Fibroblast of lung (primary cell): ENCODE data around the gene GJD4. TPM values are rescaled to one million over a fixed set of nuclear protein-coding genes. Genes with fewer than 3 reads are reported as not detected.

Experiments
- DNase-seq, 2 donors: peaks; one replicate each; pipeline versions ENCODE4 v3.0.0 to v3.0.0-alpha.2; 2010; ENCODE audit warnings: low read depth in 2 of 2
- H2AFZ ChIP-seq: 2 replicates; pipeline ENCODE4 v1.5.1; 2012; ENCODE audit warnings: low read length, control low read depth, inconsistent platforms
- H3K27ac ChIP-seq: 2 replicates; pipeline ENCODE4 v1.5.1; 2011; ENCODE audit warnings: low read length, control low read depth; ENCODE audit not compliant: insufficient read depth
- H3K27me3 ChIP-seq: 2 replicates; pipeline ENCODE4 v1.5.1; 2011; ENCODE audit warnings: mild to moderate bottlenecking, low read length; ENCODE audit not compliant: control insufficient read depth, insufficient read depth
- H3K36me3 ChIP-seq: 2 replicates; pipeline ENCODE4 v1.5.1; 2011; ENCODE audit warnings: low read length; ENCODE audit not compliant: control insufficient read depth, insufficient read depth
- H3K4me1 ChIP-seq: 2 replicates; pipeline ENCODE4 v1.5.1; 2011; ENCODE audit warnings: low read length; ENCODE audit not compliant: control insufficient read depth, insufficient read depth; ENCODE audit errors: extremely low read depth
- H3K4me2 ChIP-seq: 2 replicates; pipeline ENCODE4 v1.5.1; 2011; ENCODE audit warnings: low read length, control low read depth; ENCODE audit not compliant: insufficient read depth; ENCODE audit errors: extremely low read depth
- H3K4me3 ChIP-seq, 4 experiments: fragments of 200-600 bp in 1 of 4; sonication (generic) in 1 of 4; replicated peaks in 1 of 4; 2 replicates each; pipeline ENCODE4 v1.5.1; 2011 to 2016; ENCODE audit warnings: low read length in 4 of 4, low read depth in 3 of 4, mild to moderate bottlenecking in 3 of 4, control low read depth in 2 of 4, inconsistent platforms in 1 of 4, mixed read lengths in 1 of 4; ENCODE audit not compliant: insufficient read depth in 1 of 4; ENCODE audit errors: control extremely low read depth in 1 of 4
- H3K79me2 ChIP-seq: 2 replicates; pipeline ENCODE4 v1.5.1; 2012; ENCODE audit warnings: mild to moderate bottlenecking, low read length, inconsistent platforms; ENCODE audit not compliant: control insufficient read depth, insufficient read depth
- H3K9ac ChIP-seq: 2 replicates; pipeline ENCODE4 v1.5.1; 2011; ENCODE audit warnings: mild to moderate bottlenecking, low read length, control low read depth; ENCODE audit not compliant: insufficient read depth
- H3K9me3 ChIP-seq: 2 replicates; pipeline ENCODE4 v1.5.1; 2012; ENCODE audit warnings: low read depth, low read length; ENCODE audit not compliant: control insufficient read depth, insufficient read depth
- H4K20me1 ChIP-seq: 2 replicates; pipeline ENCODE4 v1.5.1; 2011; ENCODE audit warnings: low read length; ENCODE audit not compliant: control insufficient read depth, insufficient read depth; ENCODE audit errors: extremely low read depth
- CTCF ChIP-seq, 2 donors: IDR thresholded peaks in 1 of 2; conservative IDR thresholded peaks in 1 of 2; 1 replicate in 1 of 2; 2 replicates in 1 of 2; pipeline ENCODE4 v1.5.1; 2011 to 2012; ENCODE audit warnings: low read length in 2 of 2, control low read depth in 1 of 2, inconsistent platforms in 1 of 2, low read depth in 1 of 2, mild to moderate bottlenecking in 1 of 2
- EZH2 ChIP-seq: IDR thresholded peaks from 2 replicates; pipeline ENCODE4 v1.5.1; 2012; ENCODE audit warnings: low read length, control low read depth, mild to moderate bottlenecking; ENCODE audit errors: missing control alignments
- polyA plus RNA-seq, 2 donors: library from polyadenylated mRNA; depleted of rRNA in 1 of 2; stranded (reverse) in 1 of 2; unstranded in 1 of 2; fragments of >200 nt; gene quantifications; 2 replicates each; pipeline ENCODE4 v1.2.1, GENCODE V29; 2011 to 2012; ENCODE audit warnings: missing spikeins in 1 of 2
- total RNA-seq: library from RNA; depleted of rRNA; stranded (reverse); fragments of >200 nt; gene quantifications from 2 replicates; pipeline ENCODE4 v1.2.1, GENCODE V29; 2014

Gene GJD4
- total and polyA plus RNA-seq, 2 donors (not counting 1 experiment from before 2014, with no cell fraction given) = 0.17 TPM; not detected in 1

- TF ChIP-seq CTCF (conservative IDR thresholded peaks at IDR 0.05 in 1 of 2, IDR thresholded peaks at IDR 0.05 in 1 of 2; ENCODE audit: low read depth in 1 of 2, low read length in 2 of 2) (no peak), EZH2 (no peak)
- H3K9me3 ChIP-seq = no peaks in the 10 kb centered on the region
- no peaks in the 10 kb centered on the region for H3K4me1 ChIP-seq
- no peak overlapping the region for H2AFZ ChIP-seq
- H4K20me1 ChIP-seq = no peaks in the 10 kb centered on the region
- H3K4me3 ChIP-seq = no peak overlapping the region
- no peaks in the 10 kb centered on the region for H3K27me3 ChIP-seq
- no peaks in the 10 kb centered on the region for H3K36me3 ChIP-seq
- H3K27ac ChIP-seq = no peak overlapping the region
- H3K4me2 ChIP-seq = no peak overlapping the region
- H3K9ac ChIP-seq = no peak overlapping the region
- no peak for DNase-seq
- H3K79me2 ChIP-seq = no peaks in the 10 kb centered on the region
Observed at GRCh38 chr10:35573796-35574195, 31.3 kb upstream of the GJD4 start.

GRCh38 chr10:35574924-35575352 is 30.2 kb upstream of the GJD4 start:
- no peaks in the 10 kb centered on the region for H3K36me3 ChIP-seq
- H4K20me1 ChIP-seq = no peaks in the 10 kb centered on the region
- H3K79me2 ChIP-seq = no peaks in the 10 kb centered on the region
- no peak overlapping the region for H3K4me2 ChIP-seq
- H3K27me3 ChIP-seq = no peaks in the 10 kb centered on the region
- DNase-seq = peak; percentile 78 to 97
- no peak overlapping the region for H3K27ac ChIP-seq
- H3K4me3 ChIP-seq = no peak overlapping the region
- no peaks in the 10 kb centered on the region for H3K9me3 ChIP-seq
- TF ChIP-seq CTCF (conservative IDR thresholded peaks at IDR 0.05 in 1 of 2, IDR thresholded peaks at IDR 0.05 in 1 of 2; ENCODE audit: low read depth in 1 of 2, low read length in 2 of 2) (peak; percentile 11 to 37), EZH2 (no peak)
- H3K4me1 ChIP-seq = no peaks in the 10 kb centered on the region
- H2AFZ ChIP-seq = no peak overlapping the region
- H3K9ac ChIP-seq = no peak overlapping the region

GRCh38 chr10:35575640-35576039 is 29.5 kb upstream of the GJD4 start:
- no peaks in the 10 kb centered on the region for H4K20me1 ChIP-seq
- DNase-seq = no peak
- H3K4me3 ChIP-seq = no peak overlapping the region
- H2AFZ ChIP-seq = no peak overlapping the region
- H3K79me2 ChIP-seq = no peaks in the 10 kb centered on the region
- H3K27me3 ChIP-seq = no peaks in the 10 kb centered on the region
- no peaks in the 10 kb centered on the region for H3K4me1 ChIP-seq
- H3K9me3 ChIP-seq = no peaks in the 10 kb centered on the region
- TF ChIP-seq CTCF (conservative IDR thresholded peaks at IDR 0.05 in 1 of 2, IDR thresholded peaks at IDR 0.05 in 1 of 2; ENCODE audit: low read depth in 1 of 2, low read length in 2 of 2) = no peak
- no peak overlapping the region for H3K9ac ChIP-seq
- no peaks in the 10 kb centered on the region for H3K36me3 ChIP-seq
- no peak overlapping the region for H3K4me2 ChIP-seq
- H3K27ac ChIP-seq = no peak overlapping the region
